Sigmoid colon (tissue), 4 donors: Measurements from ENCODE around the gene MAP3K20.

Experiments used
- CTCF ChIP-seq, 4 experiments: fragments of 450-650 bp in 3 of 4; fragments of 200-600 bp in 1 of 4; IDR thresholded peaks; one replicate each; pipeline ENCODE4 v1.5.1; 2016 to 2019; ENCODE audit warnings: antibody characterized with exemption in 4 of 4, mild to moderate bottlenecking in 3 of 4, moderate library complexity in 2 of 4
- EP300 ChIP-seq, 4 donors: sonication (generic); formaldehyde crosslinking; IDR thresholded peaks; one replicate each; pipeline ENCODE4 v1.6.1; 2017; ENCODE audit warnings: antibody characterized with exemption in 4 of 4
- POLR2A ChIP-seq, 2 donors: fragments of 450-650 bp; IDR thresholded peaks; one replicate each; pipeline ENCODE4 v1.6.1; 2016; ENCODE audit warnings: antibody characterized with exemption in 2 of 2, mild to moderate bottlenecking in 2 of 2, moderate library complexity in 2 of 2

DNA sequence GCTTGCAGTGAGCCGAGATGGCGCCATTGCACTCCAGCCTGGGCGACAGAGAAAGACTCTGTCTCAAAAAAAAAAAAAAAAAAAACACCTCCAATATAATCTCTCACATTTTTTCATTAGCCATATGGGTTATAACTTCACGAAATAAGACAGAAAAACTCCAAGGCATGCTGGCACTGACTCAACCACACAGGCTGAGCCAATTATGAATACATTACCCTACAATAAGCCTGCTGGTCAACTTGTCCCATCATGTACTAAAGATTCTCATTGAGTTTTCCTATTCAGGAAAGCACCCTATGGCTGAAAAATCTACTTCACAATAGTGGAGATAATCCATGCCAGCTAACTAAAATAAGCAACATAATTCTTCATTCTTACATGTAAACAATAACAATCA is 12.8 kb upstream of the MAP3K20 start:
- no peak for TF ChIP-seq CTCF (IDR thresholded peaks at IDR 0.05)
- TF ChIP-seq POLR2A (IDR thresholded peaks at IDR 0.05) = no peak
- TF ChIP-seq EP300 (IDR thresholded peaks at IDR 0.05) = no peak
